H9 (cell line): ENCODE measurements around the gene APCS. TPM values are rescaled to one million over a fixed set of nuclear protein-coding genes. Genes with fewer than 3 reads are reported as not detected.

ENCODE experiments used
- DNase-seq: peaks from one replicate; pipeline ENCODE4 v3.0.0-alpha.2; 2017
- H2AFZ ChIP-seq: one replicate; pipeline ENCODE4 v1.6.1; 2013; ENCODE audit warnings: mild to moderate bottlenecking, low read length, control low read depth, moderate library complexity
- H2AK5ac ChIP-seq: 2 replicates; pipeline ENCODE4 v1.6.1; 2013; ENCODE audit warnings: low read length, control low read depth, mixed read lengths; ENCODE audit not compliant: insufficient read length
- H2BK120ac ChIP-seq: one replicate; pipeline ENCODE4 v1.6.1; 2013; ENCODE audit warnings: low read depth, mild to moderate bottlenecking, low read length, control low read depth, inconsistent platforms; ENCODE audit not compliant: poor library complexity, severe bottlenecking
- H2BK12ac ChIP-seq: 2 replicates; pipeline ENCODE4 v1.6.1; 2013; ENCODE audit warnings: low read length, control low read depth, mixed read lengths, low read depth; ENCODE audit not compliant: insufficient read length
- H2BK15ac ChIP-seq: 2 replicates; pipeline ENCODE4 v1.6.1; 2013; ENCODE audit warnings: low read depth, low read length, control low read depth
- H2BK20ac ChIP-seq: one replicate; pipeline ENCODE4 v1.6.1; 2013; ENCODE audit warnings: low read depth, mild to moderate bottlenecking, low read length, control low read depth, inconsistent platforms; ENCODE audit not compliant: poor library complexity, severe bottlenecking
- H2BK5ac ChIP-seq: 2 replicates; pipeline ENCODE4 v1.6.1; 2013; ENCODE audit warnings: low read length, control low read depth, mixed read lengths; ENCODE audit not compliant: insufficient read length
- H3K14ac ChIP-seq: 2 replicates; pipeline ENCODE4 v1.6.1; 2013; ENCODE audit warnings: low read length, control low read depth; ENCODE audit not compliant: insufficient read depth
- H3K18ac ChIP-seq: 2 replicates; pipeline ENCODE4 v1.6.1; 2013; ENCODE audit warnings: low read depth, mild to moderate bottlenecking, mixed read lengths, low read length, control low read depth; ENCODE audit not compliant: insufficient read length
- H3K23ac ChIP-seq: 2 replicates; pipeline ENCODE4 v1.6.1; 2013; ENCODE audit warnings: low read length, control low read depth, mixed read lengths, low read depth; ENCODE audit not compliant: insufficient read length
- H3K23me2 ChIP-seq: 2 replicates; pipeline ENCODE4 v1.6.1; 2013; ENCODE audit warnings: low read depth, mild to moderate bottlenecking, mixed read lengths, low read length, control low read depth; ENCODE audit not compliant: insufficient read length, poor library complexity, severe bottlenecking
- H3K27ac ChIP-seq: 2 replicates; pipeline ENCODE4 v1.5.1; 2013; ENCODE audit warnings: low read length, control low read depth, mixed read lengths, low read depth; ENCODE audit not compliant: insufficient read length
- H3K27me3 ChIP-seq: 2 replicates; pipeline ENCODE4 v1.6.1; 2013; ENCODE audit warnings: low read length, control low read depth, inconsistent platforms; ENCODE audit not compliant: insufficient read depth
- H3K4ac ChIP-seq: 2 replicates; pipeline ENCODE4 v1.6.1; 2013; ENCODE audit warnings: low read depth, mild to moderate bottlenecking, control low read depth, inconsistent platforms, low read length, moderate library complexity
- H3K4me1 ChIP-seq: 2 replicates; pipeline ENCODE4 v1.6.1; 2013; ENCODE audit warnings: low read length, control low read depth, inconsistent platforms; ENCODE audit not compliant: insufficient read depth
- H3K4me2 ChIP-seq: 2 replicates; pipeline ENCODE4 v1.6.1; 2013; ENCODE audit warnings: low read length, control low read depth, mixed read lengths; ENCODE audit not compliant: insufficient read length, insufficient read depth
- H3K56ac ChIP-seq: 2 replicates; pipeline ENCODE4 v1.6.1; 2013; ENCODE audit warnings: low read depth, mild to moderate bottlenecking, mixed read lengths, low read length, control low read depth; ENCODE audit not compliant: insufficient read length
- H3K79me1 ChIP-seq: 2 replicates; pipeline ENCODE4 v1.6.1; 2013; ENCODE audit warnings: low read depth, mild to moderate bottlenecking, moderate library complexity, low read length, control low read depth, inconsistent platforms; ENCODE audit not compliant: insufficient read depth, poor library complexity, severe bottlenecking
- H3K79me2 ChIP-seq: 2 replicates; pipeline ENCODE4 v1.6.1; 2013; ENCODE audit warnings: low read length, control low read depth, inconsistent platforms; ENCODE audit not compliant: insufficient read depth
- H3K9ac ChIP-seq: 2 replicates; pipeline ENCODE4 v1.6.1; 2013; ENCODE audit warnings: low read length, control low read depth, mixed read lengths; ENCODE audit not compliant: insufficient read length; ENCODE audit errors: extremely low read depth
- H3K9me3 ChIP-seq: one replicate; pipeline ENCODE4 v1.6.1; 2013; ENCODE audit warnings: low read depth, low read length, inconsistent platforms; ENCODE audit not compliant: control insufficient read depth
- H3T11ph ChIP-seq: one replicate; pipeline ENCODE4 v1.6.1; 2013; ENCODE audit warnings: mild to moderate bottlenecking, low read length, control low read depth, inconsistent platforms
- H4K20me1 ChIP-seq: one replicate; pipeline ENCODE4 v1.6.1; 2013; ENCODE audit not compliant: control insufficient read depth, insufficient read length, insufficient read depth
- H4K5ac ChIP-seq: 2 replicates; pipeline ENCODE4 v1.6.1; 2013; ENCODE audit warnings: low read depth, mild to moderate bottlenecking, mixed read lengths, low read length, control low read depth; ENCODE audit not compliant: insufficient read length
- H4K8ac ChIP-seq: replicated peaks from 2 replicates; pipeline ENCODE4 v1.6.1; 2013; ENCODE audit warnings: low read length, control low read depth, mixed read lengths, low read depth; ENCODE audit not compliant: insufficient read length
- H4K91ac ChIP-seq: 2 replicates; pipeline ENCODE4 v1.6.1; 2013; ENCODE audit warnings: low read depth, mild to moderate bottlenecking, moderate library complexity, mixed read lengths, low read length, control low read depth; ENCODE audit not compliant: insufficient read length
- H3K27ac Mint-ChIP-seq, 3 experiments: 2 replicates in 2 of 3; 3 replicates in 1 of 3; pipeline ENCODE4 v1.8.0; 2020 to 2021; ENCODE audit warnings: mixed read lengths in 3 of 3, mild to moderate bottlenecking in 1 of 3, moderate library complexity in 1 of 3
- H3K27me3 Mint-ChIP-seq: 2 replicates; pipeline ENCODE4 v1.8.0; 2021; ENCODE audit warnings: low read depth, mild to moderate bottlenecking, moderate library complexity, mixed read lengths
- H3K36me3 Mint-ChIP-seq, 3 experiments: 2 replicates in 2 of 3; 3 replicates in 1 of 3; pipeline ENCODE4 v1.8.0; 2020 to 2021; ENCODE audit warnings: low read depth in 3 of 3, mixed read lengths in 3 of 3; ENCODE audit not compliant: insufficient read depth in 1 of 3
- H3K4me1 Mint-ChIP-seq, 2 experiments: 2 replicates each; pipeline ENCODE4 v1.8.0; 2020; ENCODE audit warnings: mixed read lengths in 2 of 2
- H3K4me3 Mint-ChIP-seq, 2 experiments: 2 replicates in 1 of 2; 3 replicates in 1 of 2; pipeline ENCODE4 v1.8.0; 2020 to 2021; ENCODE audit warnings: mild to moderate bottlenecking in 2 of 2, mixed read lengths in 2 of 2, moderate library complexity in 1 of 2
- H3K9me3 Mint-ChIP-seq, 2 experiments: 2 replicates in 1 of 2; 3 replicates in 1 of 2; pipeline ENCODE4 v1.8.0; 2020; ENCODE audit warnings: mild to moderate bottlenecking in 2 of 2, mixed read lengths in 2 of 2, moderate library complexity in 1 of 2
- CTCF ChIP-seq: fragments of 200-600 bp; sonication (generic); conservative IDR thresholded peaks from 3 replicates; pipeline ENCODE4 v1.8.0; 2021; ENCODE audit warnings: antibody characterized with exemption, mild to moderate bottlenecking
- WGBS: extraction: QIAGEN DNeasy Blood & Tissue Kit; methylation state at CpG from one replicate; pipeline ENCODE4 v1.1.7; 2013; ENCODE audit warnings: missing lambda C conversion rate, low lambda C conversion rate, mixed read lengths; ENCODE audit not compliant: insufficient read length; ENCODE audit errors: extremely low coverage; 5-methylcytosine and 5-hydroxymethylcytosine counted together
- total RNA-seq: library from RNA; stranded (reverse); gene quantifications from 2 replicates; pipeline ENCODE4 v1.2.1, GENCODE V29; 2021

Gene APCS
- total RNA-seq, 1 experiment from 2014 or later: not detected

GRCh38 chr1:159556931-159557369, 30.7 kb upstream of the APCS start:
- TF ChIP-seq CTCF: no peak
- Histone ChIP-seq H4K8ac (no peak overlapping the region), H2BK12ac (no peak overlapping the region), H2BK5ac (no peak overlapping the region), H3K23me2 (no peaks in the 10 kb centered on the region), H3K4me1 (peaks cover 4% of the 10 kb centered on the region; the same call in 1 of the 2 replicates), H3K18ac (no peak overlapping the region), H2BK120ac (no peak overlapping the region), H2BK15ac (no peak overlapping the region), H3T11ph (no peak overlapping the region), H2AK5ac (no peak overlapping the region), H3K23ac (no peak overlapping the region), H3K4me2 (no peak overlapping the region), H3K27me3 (no peaks in the 10 kb centered on the region), H3K9me3 (no peaks in the 10 kb centered on the region), H3K79me1 (no peaks in the 10 kb centered on the region), H4K20me1 (no peaks in the 10 kb centered on the region), H3K9ac (no peak overlapping the region), H3K56ac (no peak overlapping the region), H3K27ac (no peak overlapping the region), H2AFZ (no peak overlapping the region), H2BK20ac (no peak overlapping the region), H4K5ac (no peak overlapping the region), H3K4ac (no peak overlapping the region), H4K91ac (no peak overlapping the region), H3K79me2 (no peaks in the 10 kb centered on the region), H3K14ac (no peak overlapping the region)
- Mint-ChIP-seq H3K27ac (no peak overlapping the region; a peak in 1 of 7 replicates), H3K9me3 (peaks cover 0 to 79% of the 10 kb centered on the region in 2 experiments; a peak in 2 of 5 replicates), H3K27me3 (no peaks in the 10 kb centered on the region), H3K4me1 (no peaks in the 10 kb centered on the region), H3K36me3 (peaks cover 0 to 33% (median 0%) of the 10 kb centered on the region in 3 experiments; a peak in 2 of 7 replicates), H3K4me3 (no peak overlapping the region)
- WGBS: no CpG with 5 or more reads among the region's 3 CpGs
- no peak for DNase-seq
